Measurements from ENCODE around the gene C22orf31.

The C22orf31 gene

GRCh38 chr22:29071261-29072045 lies 9.8 kb upstream of the C22orf31 start:
- TF ChIP-seq, protein P1, sequence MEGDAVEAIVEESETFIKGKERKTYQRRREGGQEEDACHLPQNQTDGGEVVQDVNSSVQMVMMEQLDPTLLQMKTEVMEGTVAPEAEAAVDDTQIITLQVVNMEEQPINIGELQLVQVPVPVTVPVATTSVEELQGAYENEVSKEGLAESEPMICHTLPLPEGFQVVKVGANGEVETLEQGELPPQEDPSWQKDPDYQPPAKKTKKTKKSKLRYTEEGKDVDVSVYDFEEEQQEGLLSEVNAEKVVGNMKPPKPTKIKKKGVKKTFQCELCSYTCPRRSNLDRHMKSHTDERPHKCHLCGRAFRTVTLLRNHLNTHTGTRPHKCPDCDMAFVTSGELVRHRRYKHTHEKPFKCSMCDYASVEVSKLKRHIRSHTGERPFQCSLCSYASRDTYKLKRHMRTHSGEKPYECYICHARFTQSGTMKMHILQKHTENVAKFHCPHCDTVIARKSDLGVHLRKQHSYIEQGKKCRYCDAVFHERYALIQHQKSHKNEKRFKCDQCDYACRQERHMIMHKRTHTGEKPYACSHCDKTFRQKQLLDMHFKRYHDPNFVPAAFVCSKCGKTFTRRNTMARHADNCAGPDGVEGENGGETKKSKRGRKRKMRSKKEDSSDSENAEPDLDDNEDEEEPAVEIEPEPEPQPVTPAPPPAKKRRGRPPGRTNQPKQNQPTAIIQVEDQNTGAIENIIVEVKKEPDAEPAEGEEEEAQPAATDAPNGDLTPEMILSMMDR (IDR thresholded peaks at IDR 0.05; ENCODE audit: insufficient read depth, low read length, poor library complexity, severe bottlenecking), result no peak
- no peak for TF ChIP-seq EZH2phosphoT487 (conservative IDR thresholded peaks at IDR 0.05; ENCODE audit: low read length)
- Histone ChIP-seq H3K36me3 (ENCODE audit: low read length) (no peaks in the 10 kb centered on the region), H3K79me2 (ENCODE audit: insufficient read depth, low read length) (no peaks in the 10 kb centered on the region), H4K20me1 (ENCODE audit: low read depth, low read length) (no peaks in the 10 kb centered on the region), H3K27ac (ENCODE audit: low read depth, low read length) (no peak overlapping the region), H3K4me3 (ENCODE audit: insufficient read depth, low read length, poor library complexity, severe bottlenecking) (no peak overlapping the region), H3K27me3 (ENCODE audit: low read length) (no peaks in the 10 kb centered on the region), H3F3A (ENCODE audit: insufficient read depth) (0 out of 2 replicates have a peak, but pooled peaks cover 3% of the 10 kb centered on the region), H3K9me2 (replicated peaks; ENCODE audit: insufficient read depth, low read length) (no peaks in the 10 kb centered on the region), H3K4me2 (ENCODE audit: low read depth, low read length, poor library complexity, severe bottlenecking) (peak overlapping the region; percentile 36), H2AFZ (ENCODE audit: low read depth, low read length, severe bottlenecking) (no peak overlapping the region), H3K9me3 (ENCODE audit: insufficient read depth, low read length) (no peaks in the 10 kb centered on the region), H3K9ac (ENCODE audit: low read length) (no peak overlapping the region)

DNA sequence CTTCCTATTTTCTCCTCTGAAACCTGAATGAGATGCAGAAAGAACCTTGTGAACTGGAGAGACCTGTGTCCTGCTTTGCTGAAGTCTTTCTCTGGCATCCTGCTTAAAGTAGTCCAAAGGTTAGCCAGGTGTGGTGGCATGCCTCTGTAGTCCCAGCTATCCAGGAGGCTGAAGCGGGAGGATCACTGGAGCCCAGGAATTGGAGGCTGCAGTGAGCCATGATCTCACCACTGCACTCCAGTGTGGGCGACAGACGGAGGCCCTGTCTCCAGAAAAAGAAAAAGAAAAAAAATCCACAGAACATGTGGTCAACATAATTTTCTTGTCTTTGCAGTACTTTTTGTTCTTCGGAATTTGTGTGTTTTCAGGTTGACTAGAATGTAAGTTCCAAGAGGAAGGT lies 8.9 kb upstream of the C22orf31 start:
- H2AFZ ChIP-seq (ENCODE audit: low read depth, low read length, severe bottlenecking), result no peak overlapping the region
- no peak overlapping the region for H3K4me3 ChIP-seq (ENCODE audit: insufficient read depth, low read length, poor library complexity, severe bottlenecking)
- no peaks in the 10 kb centered on the region for H4K20me1 ChIP-seq (ENCODE audit: low read depth, low read length)

GRCh38 chr22:29069463-29069862 lies 7.8 kb upstream of the C22orf31 start:
- 0 out of 2 replicates have a peak, but pooled peaks cover 3% of the 10 kb centered on the region for H3F3A ChIP-seq (ENCODE audit: insufficient read depth)
- no peak overlapping the region for H3K4me2 ChIP-seq (ENCODE audit: low read depth, low read length, poor library complexity, severe bottlenecking)
- H4K20me1 ChIP-seq (ENCODE audit: low read depth, low read length), result no peaks in the 10 kb centered on the region
- H3K9me3 ChIP-seq (ENCODE audit: insufficient read depth, low read length), result no peaks in the 10 kb centered on the region
- no peaks in the 10 kb centered on the region for H3K79me2 ChIP-seq (ENCODE audit: insufficient read depth, low read length)
- H3K36me3 ChIP-seq (ENCODE audit: low read length), result no peaks in the 10 kb centered on the region
- H3K27me3 ChIP-seq (ENCODE audit: low read length), result no peaks in the 10 kb centered on the region
- no peak overlapping the region for H2AFZ ChIP-seq (ENCODE audit: low read depth, low read length, severe bottlenecking)
- H3K27ac ChIP-seq (ENCODE audit: low read depth, low read length), result no peak overlapping the region
- TF ChIP-seq, protein P1 (IDR thresholded peaks at IDR 0.05; ENCODE audit: insufficient read depth, low read length, poor library complexity, severe bottlenecking), result no peak
- no peak for TF ChIP-seq EZH2phosphoT487 (conservative IDR thresholded peaks at IDR 0.05; ENCODE audit: low read length)
- no peak overlapping the region for H3K9ac ChIP-seq (ENCODE audit: low read length)
- H3K4me3 ChIP-seq (ENCODE audit: insufficient read depth, low read length, poor library complexity, severe bottlenecking), result no peak overlapping the region
- no peaks in the 10 kb centered on the region for H3K9me2 ChIP-seq (replicated peaks; ENCODE audit: insufficient read depth, low read length)

More for the DNA sequence above, 8.9 kb upstream of the C22orf31 start:
- H3K36me3 ChIP-seq (ENCODE audit: low read length), result no peaks in the 10 kb centered on the region
- H3K9me2 ChIP-seq (replicated peaks; ENCODE audit: insufficient read depth, low read length), result no peaks in the 10 kb centered on the region
- no peak overlapping the region for H3K4me2 ChIP-seq (ENCODE audit: low read depth, low read length, poor library complexity, severe bottlenecking)
- TF ChIP-seq EZH2phosphoT487 (conservative IDR thresholded peaks at IDR 0.05; ENCODE audit: low read length), result no peak
- TF ChIP-seq, protein P1 (IDR thresholded peaks at IDR 0.05; ENCODE audit: insufficient read depth, low read length, poor library complexity, severe bottlenecking), result no peak
- 0 out of 2 replicates have a peak, but pooled peaks cover 3% of the 10 kb centered on the region for H3F3A ChIP-seq (ENCODE audit: insufficient read depth)
- no peaks in the 10 kb centered on the region for H3K27me3 ChIP-seq (ENCODE audit: low read length)
- no peaks in the 10 kb centered on the region for H3K79me2 ChIP-seq (ENCODE audit: insufficient read depth, low read length)
- H3K27ac ChIP-seq (ENCODE audit: low read depth, low read length), result no peak overlapping the region
- no peaks in the 10 kb centered on the region for H3K9me3 ChIP-seq (ENCODE audit: insufficient read depth, low read length)
- H3K9ac ChIP-seq (ENCODE audit: low read length), result no peak overlapping the region

All from SU-DHL-6 (cell line).